IMR-90 (cell line): Measurements from ENCODE around the gene LGALS1. TPM values are rescaled to one million over a fixed set of nuclear protein-coding genes. Genes with fewer than 3 reads are reported as not detected.

Source experiments
- ATAC-seq: fragments of 200-7000 bp; cut with Tn5 transposase; 2 replicates; pipeline ENCODE4 v1.9.1; 2020; ENCODE audit warnings: low read depth, mild to moderate bottlenecking, moderate library complexity
- BruUV-seq: library from RNA; stranded (reverse); fragments of 400-500 nt; replicated peaks from 2 replicates; lab custom pipeline; 2021; lab: Mats Ljungman, UMichigan
- CTCF ChIA-PET: fragments of 300-600 bp; formaldehyde crosslinking; extraction: SDS; loops from one replicate; lab custom pipeline; 2021; ENCODE audit warnings: antibody characterized with exemption; lab: Yijun Ruan, JAX
- POLR2A ChIA-PET: fragments of 300-600 bp; sonication (Branson Sonifier 250); formaldehyde crosslinking; loops from one replicate; lab custom pipeline; 2022; ENCODE audit warnings: antibody characterized with exemption; ENCODE audit not compliant: unreplicated experiment; lab: Charles Lee
- DNase-seq: peaks from one replicate; pipeline ENCODE4 v3.0.0; 2013
- H2AFZ ChIP-seq: replicated peaks from 2 replicates; pipeline ENCODE3; 2013; ENCODE audit warnings: low read length, mild to moderate bottlenecking; ENCODE audit not compliant: poor library complexity
- H2AK5ac ChIP-seq: 2 replicates; pipeline ENCODE4 v1.6.1; 2013; ENCODE audit warnings: low read depth, low read length, inconsistent platforms
- H2AK9ac ChIP-seq: replicated peaks from 2 replicates; pipeline ENCODE3; 2013; ENCODE audit warnings: mild to moderate bottlenecking, low read depth, low read length, moderate library complexity; ENCODE audit not compliant: poor library complexity
- H2BK120ac ChIP-seq: 2 replicates; pipeline ENCODE4 v1.6.1; 2013; ENCODE audit warnings: low read depth, low read length, inconsistent platforms
- H2BK15ac ChIP-seq: 3 replicates; pipeline ENCODE4 v1.6.1; 2013; ENCODE audit warnings: low read depth, low read length, inconsistent platforms
- H2BK20ac ChIP-seq: 2 replicates; pipeline ENCODE4 v1.6.1; 2013; ENCODE audit warnings: low read depth, mild to moderate bottlenecking, inconsistent platforms, low read length, moderate library complexity
- H2BK5ac ChIP-seq: 2 replicates; pipeline ENCODE4 v1.6.1; 2013; ENCODE audit warnings: mild to moderate bottlenecking, low read depth, low read length, inconsistent platforms; ENCODE audit not compliant: poor library complexity, severe bottlenecking
- H3K14ac ChIP-seq: replicated peaks from 2 replicates; pipeline ENCODE4 v1.6.1; 2013; ENCODE audit warnings: low read depth, low read length, inconsistent platforms
- H3K18ac ChIP-seq: 2 replicates; pipeline ENCODE4 v1.6.1; 2013; ENCODE audit warnings: low read depth, low read length, control low read depth
- H3K23ac ChIP-seq: 2 replicates; pipeline ENCODE4 v1.6.1; 2013; ENCODE audit warnings: low read depth, low read length, inconsistent platforms
- H3K27ac ChIP-seq: 2 replicates; pipeline ENCODE4 v1.5.1; 2013; ENCODE audit warnings: mild to moderate bottlenecking, control low read depth, low read length; ENCODE audit not compliant: insufficient read depth
- H3K27me3 ChIP-seq: 2 replicates; pipeline ENCODE4 v1.6.1; 2013; ENCODE audit warnings: low read length; ENCODE audit not compliant: control insufficient read depth, insufficient read depth
- H3K36me3 ChIP-seq: 2 replicates; pipeline ENCODE4 v1.6.1; 2013; ENCODE audit warnings: low read length, mixed read lengths; ENCODE audit not compliant: control insufficient read depth, insufficient read depth
- H3K4ac ChIP-seq: 2 replicates; pipeline ENCODE4 v1.6.1; 2013; ENCODE audit warnings: low read depth, low read length, inconsistent platforms
- H3K4me1 ChIP-seq: 2 replicates; pipeline ENCODE4 v1.6.1; 2013; ENCODE audit warnings: low read length, mixed read lengths; ENCODE audit not compliant: control insufficient read depth, insufficient read depth
- H3K4me2 ChIP-seq: 2 replicates; pipeline ENCODE4 v1.6.1; 2013; ENCODE audit warnings: low read depth, mild to moderate bottlenecking, control low read depth, low read length, moderate library complexity
- H3K4me3 ChIP-seq: 2 replicates; pipeline ENCODE4 v1.5.1; 2013; ENCODE audit warnings: low read depth, mild to moderate bottlenecking, control low read depth, low read length, moderate library complexity; ENCODE audit not compliant: insufficient read depth
- H3K56ac ChIP-seq: 2 replicates; pipeline ENCODE4 v1.6.1; 2013; ENCODE audit warnings: low read length, inconsistent platforms; ENCODE audit not compliant: insufficient read depth; ENCODE audit errors: extremely low read depth
- H3K79me1 ChIP-seq, 2 experiments: 2 replicates each; pipeline ENCODE4 v1.6.1; 2013; ENCODE audit warnings: low read length in 2 of 2, inconsistent platforms in 1 of 2, low read depth in 1 of 2
- H3K9ac ChIP-seq: 2 replicates; pipeline ENCODE4 v1.6.1; 2013; ENCODE audit warnings: low read depth, low read length, control low read depth
- H3K9me1 ChIP-seq: 2 replicates; pipeline ENCODE4 v1.6.1; 2013; ENCODE audit warnings: low read length, inconsistent platforms; ENCODE audit not compliant: insufficient read depth
- H3K9me3 ChIP-seq: 2 replicates; pipeline ENCODE4 v1.6.1; 2013; ENCODE audit warnings: low read length; ENCODE audit not compliant: control insufficient read depth, insufficient read depth
- H4K20me1 ChIP-seq: 2 replicates; pipeline ENCODE4 v1.6.1; 2013; ENCODE audit warnings: low read length, inconsistent platforms; ENCODE audit not compliant: insufficient read depth
- H4K5ac ChIP-seq: 2 replicates; pipeline ENCODE4 v1.6.1; 2013; ENCODE audit warnings: mild to moderate bottlenecking, low read depth, low read length, control low read depth
- H4K8ac ChIP-seq, 2 experiments: 2 replicates each; pipeline ENCODE4 v1.6.1; 2013; ENCODE audit warnings: low read depth in 2 of 2, low read length in 2 of 2, control low read depth in 1 of 2, inconsistent platforms in 1 of 2
- H4K91ac ChIP-seq: 2 replicates; pipeline ENCODE4 v1.6.1; 2013; ENCODE audit warnings: low read depth, low read length, inconsistent platforms; ENCODE audit not compliant: insufficient read depth
- SMC3 ChIP-seq: fragments of 150-350 bp; IDR thresholded peaks from 2 replicates; pipeline ENCODE4 v1.6.1; 2016; ENCODE audit warnings: low read depth, mild to moderate bottlenecking, antibody characterized with exemption, low read length, moderate library complexity
- WGBS, 2 experiments: methylation state at CpG; one replicate each; pipeline versions ENCODE4 v1.1.5 to v1.1.7; 2013; ENCODE audit warnings: missing lambda C conversion rate in 2 of 2; ENCODE audit not compliant: insufficient read length in 1 of 2; ENCODE audit errors: extremely low coverage in 2 of 2; 5-methylcytosine and 5-hydroxymethylcytosine counted together
- dilution Hi-C: fragments of 300-500 bp; cut with HindIII; formaldehyde crosslinking; loops from one replicate; pipeline ENCODE4 v1.14.3; 2018; ENCODE audit warnings: low sequenced_read_pairs; ENCODE audit not compliant: unreplicated experiment
- in situ Hi-C: fragments of 300-500 bp; cut with MboI; formaldehyde crosslinking; loops from 3 replicates; pipeline ENCODE4 v1.14.3; 2019; ENCODE audit warnings: low sequenced_read_pairs, inconsistent platforms, mixed read lengths
- intact Hi-C: fragments of 100-400 bp; cut with micrococcal nuclease; formaldehyde crosslinking; loops from 2 replicates; pipeline ENCODE4 v1.10.0; 2022
- polyA plus RNA-seq, 3 experiments: library from polyadenylated mRNA; depleted of rRNA; stranded (reverse); fragments of >200 nt; gene quantifications; 2 replicates each; pipeline ENCODE4 v1.2.3, GENCODE V29; 2012; ENCODE audit warnings: low replicate concordance in 1 of 3
- total RNA-seq: library from RNA; depleted of rRNA; stranded (reverse); fragments of >200 nt; gene quantifications from 2 replicates; pipeline ENCODE4 v1.2.3, GENCODE V29; 2012
- TF ChIP-seq, protein P1 (sequence below): fragments of 150-350 bp; IDR thresholded peaks from 2 replicates; pipeline ENCODE4 v1.6.1; 2017; ENCODE audit warnings: mild to moderate bottlenecking, antibody characterized with exemption, low read length, low read depth

Gene LGALS1
- total and polyA plus RNA-seq, 2 of the 4 experiments (the other 2 are of a cell fraction): 11,896 to 15,383 TPM

DNA sequence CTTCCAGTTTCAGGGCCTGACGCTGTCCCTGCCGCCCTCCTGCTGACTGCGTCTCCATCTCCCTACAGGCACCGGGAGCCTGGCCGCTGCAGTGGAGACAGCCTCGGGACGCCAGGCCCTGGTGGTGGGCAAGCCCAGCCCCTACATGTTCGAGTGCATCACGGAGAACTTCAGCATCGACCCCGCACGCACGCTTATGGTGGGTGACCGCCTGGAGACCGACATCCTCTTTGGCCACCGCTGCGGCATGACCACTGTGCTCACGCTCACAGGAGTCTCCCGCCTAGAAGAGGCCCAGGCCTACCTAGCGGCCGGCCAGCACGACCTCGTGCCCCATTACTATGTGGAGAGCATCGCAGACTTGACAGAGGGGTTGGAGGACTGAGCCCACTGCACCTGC lies 9.9 kb upstream of the LGALS1 start:
- no peaks in the 10 kb centered on the region for H3K27me3 ChIP-seq
- no peak overlapping the region for H4K8ac ChIP-seq
- no peak overlapping the region for H2AK9ac ChIP-seq
- peaks cover 14% of the 10 kb centered on the region for H3K36me3 ChIP-seq
- no peak overlapping the region for H3K27ac ChIP-seq
- ChIA-PET CTCF (no interaction called here), POLR2A (no interaction called here)
- no peak overlapping the region for H3K23ac ChIP-seq
- H4K20me1 ChIP-seq: peaks cover 17% of the 10 kb centered on the region
- in situ Hi-C loops (no loop called here), dilution Hi-C loops (no loop called here), intact Hi-C loops (no loop called here)
- ATAC-seq: no peak
- H3K4me3 ChIP-seq: no peak overlapping the region
- peaks cover 36 to 85% of the 10 kb centered on the region in 2 experiments for H3K79me1 ChIP-seq
- H4K91ac ChIP-seq: no peak overlapping the region
- no peak for DNase-seq
- H3K14ac ChIP-seq: no peak overlapping the region
- no TSS peak for BruUV-seq
- H3K9me1 ChIP-seq: 0 out of 2 replicates have a peak, but pooled peaks cover 7% of the 10 kb centered on the region
- H2BK120ac ChIP-seq: no peak overlapping the region
- H3K4me1 ChIP-seq: peaks cover 20% of the 10 kb centered on the region
- no peak overlapping the region for H3K18ac ChIP-seq
- TF ChIP-seq, protein P1, sequence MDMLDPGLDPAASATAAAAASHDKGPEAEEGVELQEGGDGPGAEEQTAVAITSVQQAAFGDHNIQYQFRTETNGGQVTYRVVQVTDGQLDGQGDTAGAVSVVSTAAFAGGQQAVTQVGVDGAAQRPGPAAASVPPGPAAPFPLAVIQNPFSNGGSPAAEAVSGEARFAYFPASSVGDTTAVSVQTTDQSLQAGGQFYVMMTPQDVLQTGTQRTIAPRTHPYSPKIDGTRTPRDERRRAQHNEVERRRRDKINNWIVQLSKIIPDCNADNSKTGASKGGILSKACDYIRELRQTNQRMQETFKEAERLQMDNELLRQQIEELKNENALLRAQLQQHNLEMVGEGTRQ: no peak
- TF ChIP-seq SMC3: no peak
- H4K5ac ChIP-seq: no peak overlapping the region
- H2BK5ac ChIP-seq: no peak overlapping the region
- H3K4ac ChIP-seq: no peak overlapping the region
- no peak overlapping the region for H2AFZ ChIP-seq
- WGBS, 2 experiments: 98% methylated on average over 14 of the region's 24 CpGs; no CpG with 5 or more reads in 1 of the 2 experiments
- H3K4me2 ChIP-seq: no peak overlapping the region
- no peaks in the 10 kb centered on the region for H3K9me3 ChIP-seq
- H2BK20ac ChIP-seq: no peak overlapping the region
- H3K9ac ChIP-seq: no peak overlapping the region
- H2BK15ac ChIP-seq: no peak overlapping the region
- H3K56ac ChIP-seq: no peak overlapping the region
- H2AK5ac ChIP-seq: peak overlapping the region; percentile 77; the same call in 1 of the 2 replicates
